CD14-positive monocyte (primary cell): ENCODE data around the gene STK32B. TPM values are rescaled to one million over a fixed set of nuclear protein-coding genes. Genes with fewer than 3 reads are reported as not detected.

Source experiments
- DNase-seq, 3 donors: peaks; one replicate each; pipeline ENCODE4 v3.0.0-alpha.2; 2011 to 2022
- H2AFZ ChIP-seq: 2 replicates; pipeline ENCODE4 v1.6.0; 2012; ENCODE audit warnings: mild to moderate bottlenecking, low read depth, low read length, inconsistent platforms; ENCODE audit not compliant: insufficient read depth, poor library complexity, severe bottlenecking
- H3K27ac ChIP-seq, 2 donors: 1 replicate in 1 of 2; 2 replicates in 1 of 2; pipeline ENCODE4 v1.5.1; 2012 to 2013; ENCODE audit warnings: low read length in 2 of 2, control low read depth in 1 of 2, inconsistent platforms in 1 of 2, low read depth in 1 of 2, mild to moderate bottlenecking in 1 of 2
- H3K27me3 ChIP-seq, 2 donors: one replicate each; pipeline versions ENCODE4 v1.6.0 to v1.6.1; 2011 to 2013; ENCODE audit warnings: low read length in 2 of 2; ENCODE audit not compliant: control insufficient read depth in 2 of 2, insufficient read depth in 2 of 2
- H3K36me3 ChIP-seq, 2 donors: replicated peaks in 1 of 2; 1 replicate in 1 of 2; 2 replicates in 1 of 2; pipeline versions ENCODE4 v1.5.1 to v1.6.1; 2012 to 2013; ENCODE audit warnings: low read length in 2 of 2, control low read depth in 1 of 2, inconsistent platforms in 1 of 2, mild to moderate bottlenecking in 1 of 2; ENCODE audit not compliant: insufficient read depth in 2 of 2, control insufficient read depth in 1 of 2
- H3K4me1 ChIP-seq, 2 donors: 1 replicate in 1 of 2; 2 replicates in 1 of 2; pipeline versions ENCODE4 v1.5.1 to v1.6.1; 2012 to 2013; ENCODE audit warnings: low read length in 2 of 2, control low read depth in 1 of 2, inconsistent platforms in 1 of 2, mild to moderate bottlenecking in 1 of 2, moderate library complexity in 1 of 2; ENCODE audit not compliant: insufficient read depth in 2 of 2, control insufficient read depth in 1 of 2
- H3K4me2 ChIP-seq: replicated peaks from 2 replicates; pipeline ENCODE3; 2012; ENCODE audit warnings: low read length, moderate library complexity, mild to moderate bottlenecking; ENCODE audit not compliant: poor library complexity, severe bottlenecking; ENCODE audit errors: extremely low read depth
- H3K4me3 ChIP-seq, 3 experiments: fragments of 200-600 bp in 1 of 3; sonication (generic) in 1 of 3; replicated peaks in 1 of 3; 1 replicate in 2 of 3; 2 replicates in 1 of 3; pipeline ENCODE4 v1.5.1; 2011 to 2013; ENCODE audit warnings: low read length in 3 of 3, mild to moderate bottlenecking in 3 of 3, control low read depth in 2 of 3, low read depth in 2 of 3, inconsistent platforms in 1 of 3, moderate library complexity in 1 of 3
- H3K79me2 ChIP-seq: 2 replicates; pipeline ENCODE4 v1.6.0; 2012; ENCODE audit warnings: mild to moderate bottlenecking, control low read depth, inconsistent platforms, low read length, moderate library complexity; ENCODE audit not compliant: insufficient read depth
- H3K9ac ChIP-seq: 2 replicates; pipeline ENCODE4 v1.6.0; 2017; ENCODE audit warnings: low read length, mild to moderate bottlenecking; ENCODE audit not compliant: insufficient read depth, poor library complexity, severe bottlenecking
- H3K9me3 ChIP-seq, 2 donors: replicated peaks in 1 of 2; 1 replicate in 1 of 2; 2 replicates in 1 of 2; pipeline versions ENCODE4 v1.5.1 to v1.6.1; 2012 to 2013; ENCODE audit warnings: low read length in 2 of 2, control low read depth in 1 of 2; ENCODE audit not compliant: control insufficient read depth in 1 of 2, insufficient read depth in 1 of 2
- H4K20me1 ChIP-seq: 2 replicates; pipeline ENCODE4 v1.6.0; 2012; ENCODE audit warnings: mild to moderate bottlenecking, low read length, control low read depth, moderate library complexity; ENCODE audit not compliant: insufficient read depth
- H3K27ac Mint-ChIP-seq, 7 donors: one replicate each; pipeline ENCODE4 v1.8.0; 2020; ENCODE audit warnings: mild to moderate bottlenecking in 7 of 7, mixed read lengths in 7 of 7, moderate library complexity in 6 of 7, inconsistent platforms in 2 of 7
- H3K27me3 Mint-ChIP-seq, 3 donors: one replicate each; pipeline ENCODE4 v1.8.0; 2021 to 2022; ENCODE audit warnings: low read depth in 3 of 3, mild to moderate bottlenecking in 3 of 3, mixed read lengths in 3 of 3, moderate library complexity in 3 of 3, inconsistent platforms in 1 of 3
- H3K36me3 Mint-ChIP-seq, 2 donors: one replicate each; pipeline ENCODE4 v1.8.0; 2020; ENCODE audit warnings: mixed read lengths in 2 of 2, inconsistent platforms in 1 of 2, mild to moderate bottlenecking in 1 of 2
- H3K4me1 Mint-ChIP-seq: one replicate; pipeline ENCODE4 v1.8.0; 2020; ENCODE audit warnings: mild to moderate bottlenecking, mixed read lengths
- H3K4me3 Mint-ChIP-seq, 2 donors: one replicate each; pipeline ENCODE4 v1.8.0; 2020; ENCODE audit warnings: mild to moderate bottlenecking in 2 of 2, mixed read lengths in 2 of 2, moderate library complexity in 1 of 2
- H3K9me3 Mint-ChIP-seq, 7 donors: one replicate each; pipeline ENCODE4 v1.8.0; 2020 to 2022; ENCODE audit warnings: mixed read lengths in 7 of 7, mild to moderate bottlenecking in 6 of 7, moderate library complexity in 6 of 7, inconsistent platforms in 2 of 7
- CTCF ChIP-seq: fragments of 200-600 bp; IDR thresholded peaks from one replicate; pipeline ENCODE4 v1.8.0; 2022; ENCODE audit warnings: antibody characterized with exemption, mild to moderate bottlenecking
- WGBS: methylation state at CpG from one replicate; pipeline ENCODE4 v1.1.5; 2013; ENCODE audit warnings: missing lambda C conversion rate; ENCODE audit not compliant: insufficient coverage; 5-methylcytosine and 5-hydroxymethylcytosine counted together
- intact Hi-C, 2 donors: fragments of 100-400 bp; cut with micrococcal nuclease; formaldehyde crosslinking; loops; one replicate each; pipeline versions ENCODE4 v1.15.0 to v1.15.1; 2023
- polyA plus RNA-seq, 3 donors: library from polyadenylated mRNA; depleted of rRNA in 1 of 3; unstranded in 2 of 3; stranded (reverse) in 1 of 3; fragments of 300-500 nt in 2 of 3; fragments of >200 nt in 1 of 3; fragmentation: Illumina TruSeq in 2 of 3; gene quantifications; 1 replicate in 2 of 3; 2 replicates in 1 of 3; pipeline ENCODE4 v1.2.3, GENCODE V29; 2012 to 2021

STK32B gene
- polyA plus RNA-seq, 3 donors = 0.61 to 1.7 (median 0.75) TPM

- no peak for TF ChIP-seq CTCF
- no peak overlapping the region for H3K4me3 Mint-ChIP-seq
Observed at GRCh38 chr4:5479518-5480060, 428.3 kb downstream of the STK32B start.

GRCh38 chr4:5488413-5488812 is 437.1 kb downstream of the STK32B start:
- H3K4me2 ChIP-seq = no peak overlapping the region
- no peak overlapping the region for H3K9ac ChIP-seq
- peaks cover 3 to 21% of the 10 kb centered on the region in 2 donors for H3K9me3 ChIP-seq
- H3K4me3 Mint-ChIP-seq = no peak overlapping the region
- no peaks in the 10 kb centered on the region for H3K27me3 Mint-ChIP-seq
- peaks cover 20 to 42% (median 26%) of the 10 kb centered on the region in 7 donors for H3K9me3 Mint-ChIP-seq
- no peak overlapping the region for H3K27ac Mint-ChIP-seq
- intact Hi-C loops = no loop called here
- H2AFZ ChIP-seq = no peak overlapping the region
- no peak for TF ChIP-seq CTCF
- no peaks in the 10 kb centered on the region for H4K20me1 ChIP-seq
- H3K79me2 ChIP-seq = no peaks in the 10 kb centered on the region
- no peaks in the 10 kb centered on the region for H3K4me1 Mint-ChIP-seq
- no peak overlapping the region for H3K27ac ChIP-seq
- H3K4me1 ChIP-seq = no peaks in the 10 kb centered on the region
- no peak for DNase-seq
- peaks cover 0 to 4% of the 10 kb centered on the region in 2 donors for H3K36me3 Mint-ChIP-seq
- no peak overlapping the region for H3K4me3 ChIP-seq
- no peaks in the 10 kb centered on the region for H3K27me3 ChIP-seq
- H3K36me3 ChIP-seq = no peaks in the 10 kb centered on the region

More at GRCh38 chr4:5479518-5480060, 428.3 kb downstream of the STK32B start:
- Histone ChIP-seq H2AFZ (no peak overlapping the region), H4K20me1 (no peaks in the 10 kb centered on the region), H3K27me3 (no peaks in the 10 kb centered on the region), H3K4me2 (no peak overlapping the region), H3K9ac (no peak overlapping the region), H3K36me3 (no peaks in the 10 kb centered on the region), H3K79me2 (no peaks in the 10 kb centered on the region), H3K27ac (no peak overlapping the region), H3K4me3 (no peak overlapping the region), H3K9me3 (no peaks in the 10 kb centered on the region), H3K4me1 (no peaks in the 10 kb centered on the region)
- DNase-seq = no peak
- H3K27ac Mint-ChIP-seq = no peak overlapping the region
- no CpG with 5 or more reads among the region's 4 CpGs for WGBS
- H3K9me3 Mint-ChIP-seq = peaks cover 7 to 22% (median 14%) of the 10 kb centered on the region in 7 donors
- H3K36me3 Mint-ChIP-seq = peaks cover 0 to 3% of the 10 kb centered on the region in 2 donors
- intact Hi-C loops = no loop called here
- no peaks in the 10 kb centered on the region for H3K4me1 Mint-ChIP-seq
- H3K27me3 Mint-ChIP-seq = peaks cover 0 to 1% (median 0%) of the 10 kb centered on the region in 3 donors
